ENCODE results near the gene NCKAP1.

DNA sequence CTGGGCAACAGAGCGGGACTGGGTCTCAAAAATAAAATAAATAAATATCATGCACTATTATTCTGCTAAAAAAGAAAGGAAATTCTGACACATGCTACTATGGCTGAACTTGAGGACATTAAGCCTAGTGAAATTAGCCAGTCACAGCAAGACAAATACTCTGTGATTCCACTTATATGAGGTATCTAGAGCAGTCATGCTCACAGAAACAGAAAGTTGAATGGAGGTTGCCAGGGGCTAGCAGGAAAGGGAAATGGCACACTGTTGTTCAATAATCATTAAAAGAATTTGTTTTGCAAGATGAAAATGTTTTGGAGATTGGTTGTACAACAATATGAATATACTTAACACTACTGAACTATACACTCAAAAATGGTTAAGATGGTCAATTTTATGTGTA, 60.8 kb downstream of the NCKAP1 start:
- TF ChIP-seq POLR2A (IDR thresholded peaks at IDR 0.05; ENCODE audit: low read depth, low read length) (no peak), TAF1 (IDR thresholded peaks at IDR 0.05; ENCODE audit: borderline replicate concordance, low read depth, low read length) (no peak)
